HepG2 (cell line): ENCODE measurements around the gene KCNIP3. TPM values are rescaled to one million over a fixed set of nuclear protein-coding genes. Genes with fewer than 3 reads are reported as not detected.

Experiments used
- ATAC-seq: fragments of 200-7000 bp; cut with Tn5 transposase; 3 replicates; pipeline ENCODE4 v1.9.1; 2020; ENCODE audit warnings: mild to moderate bottlenecking, moderate library complexity
- BruUV-seq: library from RNA; stranded (reverse); fragments of 400-500 nt; replicated peaks from 2 replicates; lab custom pipeline; 2021; lab: Mats Ljungman, UMichigan
- CTCF ChIA-PET: fragments of 300-600 bp; formaldehyde crosslinking; extraction: SDS; loops from one replicate; lab custom pipeline; 2021; ENCODE audit warnings: low total read pairs, inconsistent platforms, low intra/inter-chr PET ratio; lab: Yijun Ruan, JAX
- POLR2A ChIA-PET: fragments of 350-600 bp; sonication (Branson Sonifier 250); formaldehyde crosslinking; loops from one replicate; lab custom pipeline; 2020; ENCODE audit warnings: antibody characterized with exemption, inconsistent platforms; lab: Yijun Ruan, JAX
- DNase-seq: peaks from one replicate; pipeline ENCODE4 v3.0.0-alpha.2; 2015; ENCODE audit warnings: low spot score
- FAIRE-seq: peaks from 3 replicates; lab custom pipeline; 2011; peaks lifted over from hg19 to GRCh38; lab: Jason Lieb, UNC
- H2AFZ ChIP-seq: one replicate; pipeline ENCODE4 v1.6.1; 2011; ENCODE audit warnings: low read length, inconsistent platforms
- H3K27ac ChIP-seq: fragments of 300-600 bp; 3 replicates; pipeline ENCODE4 v1.8.0; 2011; ENCODE audit warnings: mixed run types, mild to moderate bottlenecking, mixed read lengths, low read length, inconsistent platforms; ENCODE audit not compliant: insufficient read depth; ENCODE audit errors: extremely low read length
- H3K27me3 ChIP-seq, 2 experiments: fragments of 200-600 bp in 1 of 2; 2 replicates in 1 of 2; 3 replicates in 1 of 2; pipeline versions ENCODE4 v1.6.0 to v1.8.0; 2011; ENCODE audit warnings: low read length in 2 of 2, mild to moderate bottlenecking in 2 of 2, moderate library complexity in 2 of 2, inconsistent platforms in 1 of 2; ENCODE audit not compliant: insufficient read depth in 2 of 2, control insufficient read depth in 1 of 2
- H3K36me3 ChIP-seq, 2 experiments: fragments of 200-600 bp in 1 of 2; replicated peaks in 1 of 2; 2 replicates in 1 of 2; 3 replicates in 1 of 2; pipeline versions ENCODE4 v1.5.1 to v1.8.0; 2011; ENCODE audit warnings: low read length in 2 of 2, inconsistent platforms in 1 of 2; ENCODE audit not compliant: insufficient read depth in 2 of 2, control insufficient read depth in 1 of 2
- H3K4me1 ChIP-seq: 2 replicates; pipeline ENCODE4 v1.5.1; 2012; ENCODE audit warnings: low read length, inconsistent platforms; ENCODE audit not compliant: insufficient read depth
- H3K4me2 ChIP-seq: 2 replicates; pipeline ENCODE4 v1.6.0; 2011; ENCODE audit warnings: low read depth, low read length, inconsistent platforms
- H3K4me3 ChIP-seq, 3 experiments: fragments of 200-600 bp in 1 of 3; sonication (generic), shearing (Covaris generic) in 1 of 3; replicated peaks in 1 of 3; 2 replicates each; pipeline ENCODE4 v1.5.1; 2011 to 2016; ENCODE audit warnings: low read length in 3 of 3, inconsistent platforms in 2 of 3, low read depth in 2 of 3, mild to moderate bottlenecking in 2 of 3, control low read depth in 1 of 3, mixed read lengths in 1 of 3; ENCODE audit not compliant: insufficient read depth in 1 of 3
- H3K79me2 ChIP-seq: one replicate; pipeline ENCODE4 v1.6.1; 2011; ENCODE audit warnings: low read length, inconsistent platforms; ENCODE audit not compliant: insufficient read depth
- H3K9ac ChIP-seq: 2 replicates; pipeline ENCODE4 v1.6.0; 2011; ENCODE audit warnings: mild to moderate bottlenecking, low read depth, low read length, inconsistent platforms; ENCODE audit not compliant: insufficient read depth
- H3K9me3 ChIP-seq: 2 replicates; pipeline ENCODE4 v1.5.1; 2012; ENCODE audit warnings: mild to moderate bottlenecking, low read length
- H4K20me1 ChIP-seq: 2 replicates; pipeline ENCODE4 v1.6.0; 2011; ENCODE audit warnings: inconsistent platforms, mild to moderate bottlenecking, low read length, moderate library complexity; ENCODE audit not compliant: insufficient read depth
- GRHL1 ChIP-seq: sonication (generic); formaldehyde crosslinking; conservative IDR thresholded peaks from 2 replicates; pipeline ENCODE4 v1.8.0; 2022; ENCODE audit warnings: missing genetic modification reagents
- KDM3A ChIP-seq: IDR thresholded peaks from 2 replicates; pipeline ENCODE4 v1.6.1; 2018; ENCODE audit warnings: low read depth, missing compliant biosample characterization
- NONO ChIP-seq, 2 experiments: fragments of 450-650 bp in 1 of 2; sonication (generic) in 1 of 2; formaldehyde crosslinking in 1 of 2; IDR thresholded peaks in 1 of 2; conservative IDR thresholded peaks in 1 of 2; 2 replicates each; pipeline versions ENCODE4 v1.6.1 to v1.8.0; 2017 to 2022; ENCODE audit warnings: mild to moderate bottlenecking in 1 of 2, missing genetic modification reagents in 1 of 2, moderate library complexity in 1 of 2
- ZBTB38 ChIP-seq: sonication (generic); formaldehyde crosslinking; IDR thresholded peaks from 2 replicates; pipeline ENCODE4 v1.5.1; 2020; ENCODE audit warnings: mild to moderate bottlenecking, missing genetic modification reagents
- ZBTB43 ChIP-seq: sonication (generic); formaldehyde crosslinking; conservative IDR thresholded peaks from 2 replicates; pipeline ENCODE4 v1.4.0; 2020; ENCODE audit warnings: missing genetic modification reagents
- ZNF816 ChIP-seq: sonication (generic); formaldehyde crosslinking; IDR thresholded peaks from 2 replicates; pipeline ENCODE4 v1.8.0; 2022; ENCODE audit warnings: missing genetic modification reagents, mild to moderate bottlenecking, borderline replicate concordance
- WGBS: methylation state at CpG from one replicate; pipeline ENCODE4 v1.1.6; 2017; ENCODE audit warnings: low lambda C conversion rate; 5-methylcytosine and 5-hydroxymethylcytosine counted together
- in situ Hi-C: cut with HindIII; loops from 2 replicates; pipeline ENCODE4 v1.10.0; 2017; ENCODE audit warnings: low pct_unique_long_range_greater_than_20kb; ENCODE audit not compliant: extremely low pct_ligation_motif_present
- intact Hi-C: fragments of 100-400 bp; cut with micrococcal nuclease; formaldehyde crosslinking; loops from one replicate; pipeline ENCODE4 v1.10.0; 2022; ENCODE audit not compliant: unreplicated experiment
- polyA plus RNA-seq, 8 experiments: library from polyadenylated mRNA; depleted of rRNA in 3 of 8; stranded (reverse) in 7 of 8; unstranded in 1 of 8; fragments of >200 nt; fragmentation: Illumina TruSeq in 4 of 8; extraction: Trizol in 4 of 8; gene quantifications; 2 replicates each; pipeline versions ENCODE4 v1.2.1 to v1.2.3, GENCODE V29; 2011 to 2016; ENCODE audit warnings: low read depth in 4 of 8, missing spikeins in 1 of 8, mixed read lengths in 1 of 8; ENCODE audit not compliant: insufficient read depth in 1 of 8
- total RNA-seq, 5 experiments: library from RNA; depleted of rRNA; stranded (reverse); fragments of >200 nt; fragmentation: Illumina TruSeq; extraction: Trizol; gene quantifications; 2 replicates each; pipeline ENCODE4 v1.2.3, GENCODE V29; 2016; ENCODE audit warnings: low read depth in 1 of 5

KCNIP3 gene
- total and polyA plus RNA-seq, 2 of the 13 experiments (the other 11 are each of a cell fraction or from before 2014, with no cell fraction given): not detected

GRCh38 chr2:95268211-95269035, 28.7 kb upstream of the KCNIP3 start:
- no peaks in the 10 kb centered on the region for H3K9me3 ChIP-seq
- intact Hi-C loops (no loop called here), in situ Hi-C loops (no loop called here)
- H3K9ac ChIP-seq: no peak overlapping the region
- FAIRE-seq (no peak), DNase-seq (no peak), ATAC-seq (no peak)
- no peaks in the 10 kb centered on the region for H3K36me3 ChIP-seq
- no peak overlapping the region for H3K4me2 ChIP-seq
- H3K27ac ChIP-seq: no peak overlapping the region
- H3K79me2 ChIP-seq: no peaks in the 10 kb centered on the region
- H2AFZ ChIP-seq: no peak overlapping the region
- H3K27me3 ChIP-seq: peaks cover 13 to 39% of the 10 kb centered on the region in 2 experiments; a peak in 2 of 5 replicates
- no TSS peak for BruUV-seq
- ChIA-PET POLR2A (no interaction called here), CTCF (no interaction called here)
- no peak for TF ChIP-seq ZNF816 (CRISPR knock-in tag)
- no peak for TF ChIP-seq KDM3A
- no peak for TF ChIP-seq ZBTB38 (CRISPR knock-in tag)
- no peak for TF ChIP-seq NONO (IDR thresholded peaks at IDR 0.05)
- no peak for TF ChIP-seq NONO (CRISPR knock-in tag; conservative IDR thresholded peaks at IDR 0.05)
- no peak for TF ChIP-seq ZBTB43 (CRISPR knock-in tag)
- no peak for TF ChIP-seq GRHL1 (CRISPR knock-in tag)
- 12% methylated on average over 11 of the region's 13 CpGs for WGBS
- no peaks in the 10 kb centered on the region for H3K4me1 ChIP-seq
- H3K4me3 ChIP-seq: no peak overlapping the region
- no peaks in the 10 kb centered on the region for H4K20me1 ChIP-seq
